CD4-positive, alpha-beta T cell treated with Interleukin-10 for 1 hour (primary cell): ENCODE measurements around the gene SHROOM3.

Experiments
- DNase-seq: peaks from one replicate; pipeline ENCODE4 v3.0.0-alpha.2; 2020

Gene SHROOM3

GRCh38 chr4:76572224-76572623, 137.2 kb downstream of the SHROOM3 start:
- no peak for DNase-seq

- DNase-seq: no peak
These were observed 141.8 kb downstream of the SHROOM3 start for GRCh38 chr4:76576824-76577223.

GRCh38 chr4:76578002-76578560, 143.1 kb downstream of the SHROOM3 start:
- no peak for DNase-seq

GRCh38 chr4:76579596-76580375, 144.8 kb downstream of the SHROOM3 start:
- DNase-seq: no peak

GRCh38 chr4:76581077-76581962, 146.3 kb downstream of the SHROOM3 start:
- DNase-seq: no peak

GRCh38 chr4:76582074-76582816, 147.2 kb downstream of the SHROOM3 start:
- DNase-seq: no peak

GRCh38 chr4:76582817-76583087, 147.7 kb downstream of the SHROOM3 start:
- DNase-seq: no peak

- no peak for DNase-seq
These were observed 149.5 kb downstream of the SHROOM3 start for GRCh38 chr4:76584241-76585152.

GRCh38 chr4:76585272-76585671, 150.2 kb downstream of the SHROOM3 start:
- DNase-seq: no peak

- peak; percentile 3 for DNase-seq
These were observed 150.9 kb downstream of the SHROOM3 start for GRCh38 chr4:76585897-76586360.

- DNase-seq: no peak
These were observed 153.2 kb downstream of the SHROOM3 start for GRCh38 chr4:76588274-76588673.

GRCh38 chr4:76589402-76589801, 154.4 kb downstream of the SHROOM3 start:
- DNase-seq: no peak

- DNase-seq: no peak
These were observed 155.1 kb downstream of the SHROOM3 start for GRCh38 chr4:76589872-76590797.

- DNase-seq: no peak
These were observed 155.8 kb downstream of the SHROOM3 start for GRCh38 chr4:76590798-76591281.

GRCh38 chr4:76591992-76592391, 157.0 kb downstream of the SHROOM3 start:
- DNase-seq: no peak

GRCh38 chr4:76592460-76592859, 157.4 kb downstream of the SHROOM3 start:
- DNase-seq: no peak

- no peak for DNase-seq
These were observed 159.1 kb downstream of the SHROOM3 start for GRCh38 chr4:76594173-76594572.

GRCh38 chr4:76595435-76595834, 160.4 kb downstream of the SHROOM3 start:
- no peak for DNase-seq

- DNase-seq: no peak
These were observed 161.7 kb downstream of the SHROOM3 start for GRCh38 chr4:76596713-76597112.

GRCh38 chr4:76597423-76597979, 162.5 kb downstream of the SHROOM3 start:
- DNase-seq: no peak
